ENCODE results near the gene APOF.
"Not testable (repeated sequence)": the region's sequence is repeated elsewhere in the genome, so short reads cannot be mapped to it uniquely, and the experiment has no call there.

Gene APOF, protein sequence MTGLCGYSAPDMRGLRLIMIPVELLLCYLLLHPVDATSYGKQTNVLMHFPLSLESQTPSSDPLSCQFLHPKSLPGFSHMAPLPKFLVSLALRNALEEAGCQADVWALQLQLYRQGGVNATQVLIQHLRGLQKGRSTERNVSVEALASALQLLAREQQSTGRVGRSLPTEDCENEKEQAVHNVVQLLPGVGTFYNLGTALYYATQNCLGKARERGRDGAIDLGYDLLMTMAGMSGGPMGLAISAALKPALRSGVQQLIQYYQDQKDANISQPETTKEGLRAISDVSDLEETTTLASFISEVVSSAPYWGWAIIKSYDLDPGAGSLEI

DNA sequence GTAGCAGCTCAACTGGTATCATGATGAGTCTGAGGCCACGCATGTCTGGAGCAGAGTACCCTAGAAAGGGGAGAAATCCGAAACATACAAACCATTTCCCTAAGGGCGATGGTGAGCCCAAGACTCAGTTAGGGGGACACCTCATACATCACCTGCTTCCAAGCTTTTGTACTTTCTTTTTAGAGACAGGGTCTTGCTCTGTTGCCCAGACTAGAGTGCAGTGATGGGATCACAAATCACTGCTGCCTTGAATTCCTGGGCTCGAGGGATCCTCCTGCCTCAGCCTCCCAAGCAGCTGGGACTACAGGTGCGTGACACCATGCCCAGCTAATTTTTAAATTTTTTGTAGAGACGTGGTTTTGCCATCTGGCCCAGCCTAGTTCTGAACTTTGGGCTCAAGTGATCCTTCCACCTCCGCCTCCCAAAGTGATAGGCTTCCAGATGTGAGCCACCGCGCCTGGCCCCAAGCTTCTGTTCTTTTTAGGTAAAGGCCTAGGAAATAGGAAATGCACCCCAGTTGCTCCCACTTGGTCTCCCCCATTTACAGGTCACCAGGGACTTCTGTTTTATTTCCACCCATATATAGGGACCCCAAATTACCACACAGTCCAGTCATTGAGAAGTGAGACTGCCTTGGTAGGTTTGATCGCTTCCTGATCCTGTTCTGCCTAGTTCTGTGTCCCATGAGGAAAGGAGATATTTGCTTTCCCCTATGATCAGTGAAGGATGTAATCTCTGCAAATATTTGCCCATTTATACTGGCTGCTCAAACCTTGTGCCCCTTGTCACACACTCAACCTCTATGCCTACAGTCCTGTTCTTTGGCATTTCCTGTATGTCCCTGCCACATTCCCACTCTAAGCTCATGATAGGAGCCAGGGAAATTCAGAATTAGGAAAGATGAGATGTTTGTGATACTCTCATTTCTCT is at the start of gene APOF:
TSS of gene APOF (minus strand) at position 728 of the 930 bp plus-strand sequence. CDS start at position 616, 112 bp downstream.
- DNase-seq (ENCODE audit: insufficient read length, low spot score): no peak
- FAIRE-seq: no peak
- no peak for TF ChIP-seq POLR2A (IDR thresholded peaks at IDR 0.05; ENCODE audit: low read depth, low read length)

DNA sequence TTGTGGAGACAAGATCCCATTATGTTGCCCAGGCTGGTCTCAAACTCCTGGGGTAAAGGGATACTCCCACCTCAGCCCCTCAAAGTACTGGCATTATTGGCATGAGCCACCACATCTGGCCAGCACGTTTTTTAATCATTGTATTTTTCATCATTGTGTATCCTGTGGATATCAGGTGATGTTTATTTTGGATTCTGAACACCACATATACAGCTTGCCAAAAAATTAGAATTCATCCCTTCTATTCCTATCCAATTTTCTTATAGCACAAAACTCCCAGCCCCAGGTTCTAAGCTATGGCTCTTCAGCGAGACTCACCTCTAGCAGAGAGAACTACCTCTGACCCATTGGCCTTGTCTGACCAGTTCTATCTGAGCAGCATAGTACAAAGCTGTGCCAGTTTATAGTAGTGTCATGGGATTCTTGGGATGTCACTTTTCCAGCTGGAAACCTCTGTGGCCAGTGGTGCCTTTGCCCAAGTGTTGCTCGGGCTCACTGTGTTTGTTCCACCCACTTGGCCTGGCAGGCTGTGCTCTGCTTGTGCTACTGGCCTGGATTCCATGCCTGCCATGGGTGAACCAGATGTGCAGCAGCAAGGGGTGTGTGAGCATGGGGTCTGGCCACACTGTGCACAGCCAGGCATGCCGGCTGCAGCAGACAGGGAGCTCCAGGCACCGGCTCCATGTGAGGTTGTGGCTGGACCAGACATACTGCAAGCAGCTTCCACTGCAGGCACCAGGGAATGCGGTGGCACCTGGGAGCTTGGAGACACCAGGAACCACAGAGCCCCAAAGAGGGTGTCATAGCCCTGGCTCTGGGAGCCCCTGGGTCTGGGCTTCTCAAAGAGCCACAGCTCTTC is 49.4 kb upstream of the APOF start:
- DNase-seq (ENCODE audit: insufficient read length, low spot score): no peak
- FAIRE-seq: no peak
- no peak for TF ChIP-seq POLR2A (IDR thresholded peaks at IDR 0.05; ENCODE audit: low read depth, low read length)

DNA sequence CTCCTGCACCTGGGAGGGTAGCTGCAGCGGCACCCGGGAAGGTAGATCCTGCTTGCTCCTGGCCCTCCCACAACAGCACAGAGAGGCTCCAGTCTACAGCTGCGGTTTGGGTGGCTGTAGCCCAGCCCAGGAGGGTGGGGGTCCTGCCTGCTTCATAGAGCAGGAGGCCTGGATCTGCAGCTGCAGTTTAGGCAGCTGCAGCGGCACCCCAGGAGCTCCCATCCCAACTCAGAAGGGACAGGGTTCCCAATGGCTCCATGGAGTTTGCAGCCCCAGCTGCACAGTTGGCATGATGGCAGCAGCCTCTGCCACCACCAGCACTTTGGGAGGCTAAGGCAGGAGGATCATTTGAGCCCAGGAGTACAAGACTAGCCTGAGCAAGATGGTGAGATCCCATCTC is 48.1 kb upstream of the APOF start:
- no peak for DNase-seq (ENCODE audit: insufficient read length, low spot score)
- FAIRE-seq: no peak
- no peak for TF ChIP-seq POLR2A (IDR thresholded peaks at IDR 0.05; ENCODE audit: low read depth, low read length)

DNA sequence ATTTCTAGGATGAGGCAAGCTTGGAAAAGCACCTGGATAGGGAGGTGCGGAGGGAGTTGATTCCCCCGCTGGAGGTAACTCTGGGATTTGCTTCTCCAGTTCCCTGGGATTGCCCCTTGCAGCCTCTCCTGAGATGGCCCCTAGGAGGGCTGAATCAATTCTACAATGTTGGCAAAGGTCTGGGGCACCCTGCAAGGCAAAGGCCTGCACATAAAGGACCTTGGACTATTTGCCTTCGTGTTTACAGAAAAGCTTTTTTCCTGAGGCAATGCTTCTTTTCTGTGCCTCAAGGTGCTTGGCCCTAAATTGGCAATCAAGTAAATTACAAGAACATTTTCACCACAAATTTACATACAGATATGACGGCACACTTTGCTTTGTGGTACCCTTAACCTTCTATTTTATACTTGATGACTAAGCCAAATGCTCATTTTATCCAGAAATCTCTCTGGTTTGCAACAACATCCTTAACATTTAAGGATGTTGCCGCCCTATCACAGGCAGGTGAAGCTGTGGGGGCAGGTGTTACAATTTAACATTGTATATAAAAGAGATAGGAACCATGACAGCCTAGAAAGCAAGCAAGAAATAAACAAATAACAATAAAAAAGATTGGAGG is 46.3 kb upstream of the APOF start:
- no peak for FAIRE-seq
- no peak for DNase-seq (ENCODE audit: insufficient read length, low spot score)
- no peak for TF ChIP-seq POLR2A (IDR thresholded peaks at IDR 0.05; ENCODE audit: low read depth, low read length)

DNA sequence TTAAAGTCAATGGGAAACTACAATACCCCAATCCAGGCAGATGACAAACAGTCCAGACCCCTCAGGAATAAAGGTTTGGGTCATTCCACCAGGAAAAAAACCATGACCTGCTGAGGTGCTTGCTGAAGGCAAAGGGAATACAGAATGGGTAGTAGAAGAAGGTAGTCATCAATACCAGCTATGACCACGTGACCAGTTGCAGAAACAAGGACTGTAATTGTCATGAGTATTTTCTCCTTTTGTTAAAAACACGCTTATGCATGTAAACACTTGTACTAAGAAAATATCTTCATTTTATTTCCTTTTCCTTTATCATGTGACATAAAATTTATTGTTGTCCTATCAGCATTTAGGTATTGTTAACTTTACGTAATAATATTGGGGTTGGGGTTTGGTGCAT is 41.6 kb upstream of the APOF start:
- DNase-seq (ENCODE audit: insufficient read length, low spot score); FAIRE-seq: not testable (repeated sequence)

DNA sequence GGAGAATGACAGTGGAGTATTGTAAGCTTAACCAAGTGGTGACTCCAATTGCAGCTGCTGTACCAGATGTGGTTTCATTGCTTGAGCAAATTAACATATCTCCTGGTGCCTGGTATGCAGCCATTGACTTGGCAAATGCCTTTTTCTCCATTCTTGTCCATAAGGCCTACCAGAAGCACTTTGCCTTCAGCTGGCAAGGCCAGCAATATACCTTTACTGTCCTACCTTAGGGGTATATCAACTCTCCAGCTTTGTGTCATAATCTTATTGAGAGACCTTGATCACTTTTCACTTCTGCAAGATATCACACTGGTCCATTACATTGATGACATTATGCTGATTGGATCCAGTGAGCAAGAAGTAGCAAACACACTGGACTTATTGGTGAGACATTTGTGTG is 39.0 kb upstream of the APOF start:
- not testable (repeated sequence) for DNase-seq (ENCODE audit: insufficient read length, low spot score); FAIRE-seq

DNA sequence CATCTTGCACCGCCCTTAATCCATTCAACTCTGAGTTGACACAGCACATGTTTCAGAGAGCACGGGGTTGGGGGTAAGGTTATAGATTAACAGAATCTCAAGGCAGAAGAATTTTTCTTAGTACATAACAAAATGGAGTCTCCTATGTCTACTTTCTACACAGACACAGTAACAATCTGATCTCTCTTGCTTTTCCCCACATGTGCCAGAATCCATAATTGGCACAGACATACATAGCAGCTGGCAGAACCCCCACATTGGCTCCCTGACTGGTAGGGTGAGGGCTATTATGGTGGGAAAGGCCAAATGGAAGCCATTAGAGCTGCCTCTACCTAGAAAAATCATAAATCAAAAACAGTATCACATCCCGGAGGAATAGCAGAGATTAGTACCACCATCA is 38.5 kb upstream of the APOF start:
- FAIRE-seq; DNase-seq (ENCODE audit: insufficient read length, low spot score): not testable (repeated sequence)

DNA sequence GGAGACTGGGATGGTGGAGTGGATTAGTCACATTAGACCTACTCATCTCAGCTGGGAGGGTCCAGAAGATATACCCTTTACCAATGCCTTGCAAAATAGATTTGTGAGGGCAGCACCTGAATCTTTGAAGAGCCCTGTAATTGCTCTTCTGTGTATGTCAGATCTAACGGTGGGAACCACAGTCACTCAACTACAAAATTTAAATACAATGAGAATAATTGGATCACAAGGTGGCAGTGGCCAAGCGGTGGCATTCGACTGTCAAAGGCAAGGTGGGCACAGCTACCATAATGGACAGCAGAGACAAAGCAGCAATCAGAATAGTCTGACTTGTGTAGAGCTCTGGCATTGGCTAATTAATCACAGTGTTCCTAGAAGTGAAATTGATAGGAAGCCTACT is 36.8 kb upstream of the APOF start:
- not testable (repeated sequence) for DNase-seq (ENCODE audit: insufficient read length, low spot score); FAIRE-seq

DNA sequence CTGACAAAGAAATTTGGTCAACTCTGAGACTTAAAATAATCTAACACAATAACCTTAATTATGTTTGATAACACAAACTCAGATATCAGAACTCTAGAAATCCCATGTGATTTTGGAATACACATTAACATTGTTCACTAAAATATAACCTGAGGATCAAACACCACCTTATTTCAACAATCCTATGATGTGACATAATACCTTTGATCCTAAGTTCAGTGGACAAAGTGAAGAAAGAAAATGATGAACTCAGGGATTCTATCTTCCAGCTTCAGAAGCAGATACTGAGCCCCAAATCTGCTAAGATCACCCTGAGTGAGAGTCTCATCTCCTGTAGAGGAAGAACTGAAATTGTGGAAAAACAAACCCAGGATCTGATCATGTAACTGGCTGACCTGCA is 35.7 kb upstream of the APOF start:
- TF ChIP-seq POLR2A (IDR thresholded peaks at IDR 0.05; ENCODE audit: low read depth, low read length): no peak
- FAIRE-seq (no peak), DNase-seq (ENCODE audit: insufficient read length, low spot score) (no peak)

DNA sequence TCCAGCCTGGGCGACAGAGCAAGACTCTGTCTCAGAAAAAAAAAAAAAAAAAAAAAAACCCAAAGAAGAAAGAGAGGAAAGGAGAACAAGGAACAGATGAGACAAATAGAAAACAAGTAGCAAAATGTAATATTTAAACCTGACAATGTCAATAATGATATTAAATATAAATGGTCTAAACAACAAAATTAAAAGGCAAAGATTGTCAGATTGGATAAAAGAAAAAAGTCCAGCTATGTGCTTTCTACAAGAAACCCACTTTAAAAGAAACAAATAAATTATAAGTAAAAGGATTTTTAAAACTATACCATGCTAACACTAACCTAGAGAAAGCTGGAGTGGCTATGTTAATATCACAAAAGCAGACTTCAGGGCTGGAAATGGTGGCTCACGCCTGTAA is 29.7 kb upstream of the APOF start:
- TF ChIP-seq POLR2A (IDR thresholded peaks at IDR 0.05; ENCODE audit: low read depth, low read length): no peak
- FAIRE-seq (no peak), DNase-seq (ENCODE audit: insufficient read length, low spot score) (no peak)

DNA sequence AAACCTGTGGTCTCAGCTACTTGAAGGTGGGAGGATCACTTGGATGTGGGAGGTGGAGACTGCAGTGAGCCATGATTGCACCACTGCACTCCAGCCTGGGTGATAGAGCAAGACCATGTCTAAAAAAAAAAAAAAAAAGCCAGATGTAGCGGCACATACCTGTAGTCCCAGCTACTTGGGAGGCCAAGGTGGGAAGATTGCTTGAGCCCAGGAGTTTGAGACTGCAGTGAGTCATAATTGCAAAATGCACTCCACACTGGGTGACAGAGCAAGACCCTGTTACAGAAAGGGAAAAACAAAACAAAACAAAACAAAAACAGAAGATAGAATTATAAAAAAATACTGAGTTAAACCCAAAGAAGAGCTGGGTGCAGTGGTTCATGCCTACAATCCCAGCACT is 29.1 kb upstream of the APOF start:
- FAIRE-seq: no peak
- TF ChIP-seq POLR2A (IDR thresholded peaks at IDR 0.05; ENCODE audit: low read depth, low read length): no peak
- DNase-seq (ENCODE audit: insufficient read length, low spot score): no peak

DNA sequence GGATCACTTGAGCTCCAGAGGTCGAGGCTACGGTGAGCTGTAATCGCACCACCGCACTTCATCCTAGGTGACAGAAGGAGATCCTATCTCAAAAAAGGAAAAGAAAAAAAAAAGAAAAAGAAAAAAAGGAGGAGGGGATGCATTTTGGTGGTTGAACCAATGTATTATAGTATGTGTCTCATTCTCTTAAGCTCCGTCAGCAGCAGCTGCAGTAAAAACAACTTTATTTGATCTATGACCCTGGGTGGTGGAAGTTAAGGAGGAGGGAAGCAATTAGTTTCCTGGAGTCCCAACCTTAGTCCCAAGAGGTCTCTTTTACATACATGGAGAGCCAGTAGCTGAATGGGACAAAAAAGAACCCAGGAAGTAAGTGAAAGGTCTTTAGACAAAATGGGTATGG is 26.8 kb upstream of the APOF start:
- FAIRE-seq (no peak), DNase-seq (ENCODE audit: insufficient read length, low spot score) (no peak)
- no peak for TF ChIP-seq POLR2A (IDR thresholded peaks at IDR 0.05; ENCODE audit: low read depth, low read length)

DNA sequence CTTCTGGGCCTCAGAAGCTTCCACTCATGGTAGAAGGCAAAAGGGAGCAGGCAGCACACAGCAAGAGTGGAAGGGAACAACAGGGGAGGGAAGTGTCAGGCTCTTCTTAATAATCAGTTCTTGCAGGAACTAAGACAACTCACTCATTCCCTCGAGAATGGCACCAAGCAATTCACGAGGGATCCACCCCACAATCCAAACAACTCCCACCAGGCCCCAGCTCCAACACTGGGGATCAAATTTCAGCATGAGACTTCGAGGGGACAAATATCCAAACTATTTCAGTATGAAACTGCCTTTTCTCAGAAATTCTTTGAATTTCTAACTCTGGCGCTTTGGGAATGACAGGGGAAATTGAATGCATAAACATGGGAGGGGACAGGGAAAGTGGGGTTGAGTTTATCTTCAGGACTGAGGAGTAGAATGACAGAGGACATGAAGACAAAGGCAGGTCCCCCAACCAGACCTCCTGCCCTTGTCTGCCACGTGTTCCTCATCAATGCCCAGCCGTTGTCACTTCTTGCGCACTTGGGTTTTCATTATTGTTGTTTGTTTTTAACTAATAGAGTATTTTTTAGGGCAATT is 24.6 kb upstream of the APOF start:
- no peak for TF ChIP-seq POLR2A (IDR thresholded peaks at IDR 0.05; ENCODE audit: low read depth, low read length)
- FAIRE-seq (no peak), DNase-seq (ENCODE audit: insufficient read length, low spot score) (no peak)

Data from H54 (cell line).